Skin of body (tissue), 2 donors: ENCODE results near the gene UBE2S. TPM values are rescaled to one million over a fixed set of nuclear protein-coding genes. Genes with fewer than 3 reads are reported as not detected.

Experiments used
- DNase-seq: peaks from one replicate; lab custom pipeline; 2025; lab: John Stamatoyannopoulos, UW
- total RNA-seq: library from RNA; depleted of rRNA; stranded (reverse); fragments of >200 nt; gene quantifications from one replicate; pipeline ENCODE4 v1.2.3, GENCODE V29; 2014

Gene UBE2S
- total RNA-seq, 1 donor from 2014 or later = 25.4 TPM

- DNase-seq = no peak
Measured at GRCh38 chr19:55366790-55367189, 40.8 kb downstream of the UBE2S start.

- DNase-seq = no peak
Measured at GRCh38 chr19:55365964-55366363, 41.6 kb downstream of the UBE2S start.

- no peak for DNase-seq
Measured at GRCh38 chr19:55365245-55365644, 42.3 kb downstream of the UBE2S start.

- no peak for DNase-seq
Measured at GRCh38 chr19:55362990-55363716, 44.4 kb downstream of the UBE2S start, which contains the start of gene GARIN5B. Gene GARIN5B, minus strand, starts transcription at chr19:55363260. Its CDS starts 194 bp downstream, at chr19:55363066.

- DNase-seq = no peak
Measured at GRCh38 chr19:55362174-55362989, 45.2 kb downstream of the UBE2S start.

- no peak for DNase-seq
Measured at GRCh38 chr19:55360902-55361301, 46.7 kb downstream of the UBE2S start.

- DNase-seq = no peak
Measured at GRCh38 chr19:55358943-55359908, 48.4 kb downstream of the UBE2S start.

- no peak for DNase-seq
Measured at GRCh38 chr19:55358493-55358892, 49.1 kb downstream of the UBE2S start.

GRCh38 chr19:55355213-55355821 lies 52.3 kb downstream of the UBE2S start:
- no peak for DNase-seq

GRCh38 chr19:55354698-55355212 lies 52.8 kb downstream of the UBE2S start, which contains the start of gene COX6B2:
Gene COX6B2, minus strand, starts transcription at chr19:55354719. Its CDS starts 198 bp downstream, at chr19:55354521.
- no peak for DNase-seq

GRCh38 chr19:55353803-55354697 lies 53.5 kb downstream of the UBE2S start:
- no peak for DNase-seq

- DNase-seq = no peak
Measured at GRCh38 chr19:55353356-55353802, 54.2 kb downstream of the UBE2S start.

GRCh38 chr19:55352549-55353145 lies 54.9 kb downstream of the UBE2S start:
- DNase-seq = no peak

GRCh38 chr19:55352040-55352439 lies 55.5 kb downstream of the UBE2S start:
- no peak for DNase-seq

GRCh38 chr19:55350620-55351315 lies 56.8 kb downstream of the UBE2S start:
- no peak for DNase-seq
